OCI-LY7 (cell line): ENCODE results near the gene SEMA5A. TPM values are rescaled to one million over a fixed set of nuclear protein-coding genes. Genes with fewer than 3 reads are reported as not detected.

Source experiments
- BruUV-seq: library from RNA; stranded (reverse); fragments of 400-500 nt; replicated peaks from 2 replicates; lab custom pipeline; 2021; lab: Mats Ljungman, UMichigan
- CTCF ChIA-PET: fragments of 300-600 bp; sonication (Branson Sonifier 250); formaldehyde crosslinking; loops from one replicate; lab custom pipeline; 2022; ENCODE audit warnings: antibody characterized with exemption; ENCODE audit not compliant: unreplicated experiment; lab: Charles Lee
- POLR2A ChIA-PET: fragments of 300-600 bp; sonication (Branson Sonifier 250); formaldehyde crosslinking; loops from one replicate; lab custom pipeline; 2022; ENCODE audit warnings: antibody characterized with exemption; lab: Charles Lee
- DNase-seq: peaks from one replicate; pipeline ENCODE4 v3.0.0-alpha.2; 2015; ENCODE audit warnings: low spot score
- H2AFZ ChIP-seq: fragments of 200-600 bp; sonication (generic), shearing (Covaris generic); 2 replicates; pipeline ENCODE4 v1.6.1; 2014; ENCODE audit warnings: mild to moderate bottlenecking, antibody characterized with exemption, low read length, moderate library complexity
- H3K27ac ChIP-seq: fragments of 200-600 bp; sonication (generic); 2 replicates; pipeline ENCODE4 v1.5.1; 2014; ENCODE audit warnings: mixed run types, low read depth, mild to moderate bottlenecking, moderate library complexity, low read length, inconsistent platforms; ENCODE audit not compliant: poor library complexity, severe bottlenecking
- H3K36me3 ChIP-seq: fragments of 200-600 bp; sonication (generic); 2 replicates; pipeline ENCODE4 v1.6.1; 2014; ENCODE audit warnings: mild to moderate bottlenecking, antibody characterized with exemption, low read length, moderate library complexity, mixed read lengths; ENCODE audit not compliant: insufficient read depth
- H3K4me1 ChIP-seq: fragments of 200-600 bp; sonication (generic); 2 replicates; pipeline ENCODE4 v1.5.1; 2014; ENCODE audit warnings: mild to moderate bottlenecking, low read length; ENCODE audit not compliant: insufficient read depth, poor library complexity, severe bottlenecking
- H3K4me2 ChIP-seq: fragments of 200-600 bp; sonication (generic); 2 replicates; pipeline ENCODE4 v1.6.1; 2014; ENCODE audit warnings: mild to moderate bottlenecking, low read length
- H3K4me3 ChIP-seq: fragments of 200-600 bp; sonication (generic); 2 replicates; pipeline ENCODE4 v1.5.1; 2014; ENCODE audit warnings: mild to moderate bottlenecking, low read depth, low read length; ENCODE audit not compliant: poor library complexity, severe bottlenecking
- H3K79me2 ChIP-seq: fragments of 200-600 bp; sonication (generic); 2 replicates; pipeline ENCODE4 v1.6.1; 2016; ENCODE audit warnings: low read depth, mild to moderate bottlenecking, low read length, moderate library complexity, mixed read lengths; ENCODE audit not compliant: insufficient read depth
- H3K9me2 ChIP-seq: fragments of 200-600 bp; sonication (generic); 2 replicates; pipeline ENCODE4 v1.6.1; 2016; ENCODE audit warnings: mild to moderate bottlenecking, low read length, mixed read lengths; ENCODE audit not compliant: insufficient read depth
- H3K9me3 ChIP-seq: fragments of 200-600 bp; sonication (generic); 2 replicates; pipeline ENCODE4 v1.6.1; 2014; ENCODE audit warnings: mild to moderate bottlenecking, mixed run types, low read length, mixed read lengths
- H4K20me1 ChIP-seq: fragments of 200-600 bp; sonication (generic); 2 replicates; pipeline ENCODE4 v1.6.1; 2014; ENCODE audit warnings: mild to moderate bottlenecking, antibody characterized with exemption, low read length, moderate library complexity, mixed read lengths; ENCODE audit not compliant: insufficient read depth
- CTCF ChIP-seq: fragments of 200-600 bp; sonication (generic); conservative IDR thresholded peaks from 2 replicates; pipeline ENCODE4 v1.5.1; 2014; ENCODE audit warnings: mild to moderate bottlenecking, antibody characterized with exemption, low read length, moderate library complexity, mixed read lengths
- EZH2phosphoT487 ChIP-seq: fragments of 200-600 bp; sonication (generic); IDR thresholded peaks from 2 replicates; pipeline ENCODE4 v1.6.1; 2018; ENCODE audit warnings: low read depth, borderline replicate concordance, mild to moderate bottlenecking, mixed run types, antibody characterized with exemption, low read length, moderate library complexity, mixed read lengths
- intact Hi-C: fragments of 100-400 bp; cut with micrococcal nuclease; formaldehyde crosslinking; loops from one replicate; pipeline ENCODE4 v1.10.0; 2022; ENCODE audit not compliant: unreplicated experiment
- total RNA-seq, 2 experiments: library from RNA; depleted of rRNA in 1 of 2; stranded (reverse); fragments of >200 nt in 1 of 2; shearing (Covaris generic) in 1 of 2; gene quantifications; 2 replicates each; pipeline ENCODE4 v1.2.3, GENCODE V29; 2014 to 2022

The SEMA5A gene
- total RNA-seq, 2 experiments from 2014 or later = not detected

GRCh38 chr5:9365512-9365911 is 180.4 kb downstream of the SEMA5A start:
- POLR2A ChIA-PET = interaction anchor here (0.6 kb wide), 2 partner anchors 537 to 1519 kb away, joined by 3 read pairs; no protein-coding TSS in a partner anchor
- Histone ChIP-seq H3K4me1 (no peaks in the 10 kb centered on the region), H3K27ac (no peak overlapping the region), H3K4me2 (no peak overlapping the region), H2AFZ (no peak overlapping the region), H3K36me3 (no peaks in the 10 kb centered on the region), H3K9me3 (no peaks in the 10 kb centered on the region), H3K4me3 (no peak overlapping the region), H4K20me1 (no peaks in the 10 kb centered on the region), H3K9me2 (no peaks in the 10 kb centered on the region), H3K79me2 (no peaks in the 10 kb centered on the region)
- BruUV-seq = no TSS peak
- intact Hi-C loops = no loop called here
- TF ChIP-seq EZH2phosphoT487 (no peak), CTCF (no peak)
- no peak for DNase-seq
- CTCF ChIA-PET = no interaction called here

GRCh38 chr5:9363449-9363848 is 182.4 kb downstream of the SEMA5A start:
- no peaks in the 10 kb centered on the region for H3K4me1 ChIP-seq
- no peak overlapping the region for H2AFZ ChIP-seq
- H3K9me2 ChIP-seq = no peaks in the 10 kb centered on the region
- POLR2A ChIA-PET = interaction anchor here (1.0 kb wide), 1 partner anchor 14 kb away, joined by 3 read pairs; no protein-coding TSS in a partner anchor
- CTCF ChIA-PET = no interaction called here
- DNase-seq = no peak
- intact Hi-C loops = no loop called here
- no peak for TF ChIP-seq EZH2phosphoT487
- TF ChIP-seq CTCF = no peak
- no peaks in the 10 kb centered on the region for H3K79me2 ChIP-seq
- no peaks in the 10 kb centered on the region for H3K9me3 ChIP-seq
- no peaks in the 10 kb centered on the region for H3K36me3 ChIP-seq
- no peak overlapping the region for H3K4me2 ChIP-seq
- no peak overlapping the region for H3K4me3 ChIP-seq
- no peaks in the 10 kb centered on the region for H4K20me1 ChIP-seq
- no peak overlapping the region for H3K27ac ChIP-seq
- no TSS peak for BruUV-seq

- intact Hi-C loops = no loop called here
- CTCF ChIA-PET = no interaction called here
- no TSS peak for BruUV-seq
Measured at GRCh38 chr5:9363026-9363425, 182.8 kb downstream of the SEMA5A start.

More at GRCh38 chr5:9363026-9363425, 182.8 kb downstream of the SEMA5A start:
- POLR2A ChIA-PET = no interaction called here
- Histone ChIP-seq H3K4me3 (no peak overlapping the region), H3K36me3 (no peaks in the 10 kb centered on the region), H3K27ac (no peak overlapping the region), H3K4me1 (no peaks in the 10 kb centered on the region), H3K4me2 (no peak overlapping the region), H3K79me2 (no peaks in the 10 kb centered on the region), H4K20me1 (no peaks in the 10 kb centered on the region), H3K9me2 (no peaks in the 10 kb centered on the region), H3K9me3 (no peaks in the 10 kb centered on the region), H2AFZ (no peak overlapping the region)
- TF ChIP-seq CTCF (no peak), EZH2phosphoT487 (no peak)
- no peak for DNase-seq
